Endothelial cell of umbilical vein (primary cell): ENCODE data around the gene COX5A. TPM values are rescaled to one million over a fixed set of nuclear protein-coding genes. Genes with fewer than 3 reads are reported as not detected.
"Not testable (repeated sequence)": the region's sequence is repeated elsewhere in the genome, so short reads cannot be mapped to it uniquely, and the experiment has no call there.

Experiments used
- BruUV-seq: library from RNA; stranded (reverse); fragments of 400-500 nt; replicated peaks from 2 replicates; lab custom pipeline; 2021; lab: Mats Ljungman, UMichigan
- CTCF ChIA-PET: fragments of 300-600, 350-600 bp; sonication (Branson Sonifier 250); formaldehyde crosslinking; loops from one replicate; lab custom pipeline; 2021; ENCODE audit warnings: antibody characterized with exemption, inconsistent platforms; lab: Charles Lee
- POLR2A ChIA-PET: fragments of 300-600, 350-600 bp; sonication (Branson Sonifier 250); formaldehyde crosslinking; loops from one replicate; lab custom pipeline; 2021; ENCODE audit warnings: antibody characterized with exemption, inconsistent platforms; lab: Charles Lee
- DNase-seq: peaks from one replicate; pipeline ENCODE4 v3.0.0-alpha.2; 2011; ENCODE audit warnings: low read depth, low spot score
- FAIRE-seq: peaks from 2 replicates; lab custom pipeline; 2011; peaks lifted over from hg19 to GRCh38; lab: Jason Lieb, UNC
- H2AFZ ChIP-seq: 2 replicates; pipeline ENCODE4 v1.6.0; 2012; ENCODE audit warnings: low read depth, low read length, control low read depth, inconsistent platforms
- H3K27ac ChIP-seq: 2 replicates; pipeline ENCODE4 v1.5.1; 2011; ENCODE audit warnings: low read depth, mild to moderate bottlenecking, control low read depth, low read length, moderate library complexity; ENCODE audit not compliant: insufficient read depth
- H3K27me3 ChIP-seq, 2 experiments: 2 replicates each; pipeline versions ENCODE4 v1.6.0 to v1.6.1; 2011; ENCODE audit warnings: low read length in 2 of 2, mixed read lengths in 1 of 2; ENCODE audit not compliant: control insufficient read depth in 2 of 2, insufficient read depth in 2 of 2
- H3K36me3 ChIP-seq, 2 experiments: 2 replicates in 1 of 2; 3 replicates in 1 of 2; pipeline ENCODE4 v1.5.1; 2011; ENCODE audit warnings: low read length in 2 of 2, mild to moderate bottlenecking in 1 of 2, moderate library complexity in 1 of 2; ENCODE audit not compliant: control insufficient read depth in 2 of 2, insufficient read depth in 2 of 2; ENCODE audit errors: extremely low read depth in 1 of 2
- H3K4me1 ChIP-seq: 3 replicates; pipeline ENCODE4 v1.5.1; 2011; ENCODE audit warnings: mild to moderate bottlenecking, low read length; ENCODE audit not compliant: control insufficient read depth, insufficient read depth; ENCODE audit errors: extremely low read depth
- H3K4me2 ChIP-seq: 2 replicates; pipeline ENCODE4 v1.6.1; 2011; ENCODE audit warnings: low read length, control low read depth, mixed read lengths; ENCODE audit not compliant: insufficient read depth
- H3K4me3 ChIP-seq, 3 experiments: fragments of 200-600 bp in 1 of 3; sonication (generic), shearing (Covaris generic) in 1 of 3; replicated peaks in 1 of 3; 2 replicates each; pipeline ENCODE4 v1.5.1; 2011 to 2016; ENCODE audit warnings: control low read depth in 3 of 3, low read length in 3 of 3, mild to moderate bottlenecking in 2 of 3, inconsistent platforms in 1 of 3, low read depth in 1 of 3, moderate library complexity in 1 of 3; ENCODE audit not compliant: insufficient read depth in 1 of 3
- H3K79me2 ChIP-seq: 2 replicates; pipeline ENCODE4 v1.6.0; 2012; ENCODE audit warnings: low read length, inconsistent platforms; ENCODE audit not compliant: control insufficient read depth, insufficient read depth
- H3K9ac ChIP-seq: replicated peaks from 2 replicates; pipeline ENCODE3; 2011; ENCODE audit warnings: low read length, control low read depth; ENCODE audit not compliant: insufficient read depth; ENCODE audit errors: extremely low read depth
- H3K9me1 ChIP-seq: replicated peaks from 3 replicates; pipeline ENCODE4 v1.6.0; 2011; ENCODE audit warnings: mild to moderate bottlenecking, low read length; ENCODE audit not compliant: control insufficient read depth, insufficient read depth; ENCODE audit errors: extremely low read depth
- H3K9me3 ChIP-seq: replicated peaks from 2 replicates; pipeline ENCODE4 v1.5.1; 2012; ENCODE audit warnings: low read length, inconsistent platforms; ENCODE audit not compliant: control insufficient read depth, insufficient read depth
- H4K20me1 ChIP-seq: replicated peaks from 2 replicates; pipeline ENCODE3; 2011; ENCODE audit warnings: mild to moderate bottlenecking, low read length; ENCODE audit not compliant: control insufficient read depth, insufficient read depth; ENCODE audit errors: extremely low read depth
- EZH2 ChIP-seq: IDR thresholded peaks from 2 replicates; pipeline ENCODE4 v1.6.1; 2012; ENCODE audit warnings: borderline replicate concordance, low read depth, mild to moderate bottlenecking, moderate library complexity, low read length, inconsistent platforms; ENCODE audit not compliant: severe bottlenecking
- FOS ChIP-seq: IDR thresholded peaks from 2 replicates; pipeline ENCODE4 v1.6.1; 2011; ENCODE audit warnings: mild to moderate bottlenecking, low read length, moderate library complexity, borderline replicate concordance; ENCODE audit not compliant: insufficient read depth
- GATA2 ChIP-seq: IDR thresholded peaks from 2 replicates; pipeline ENCODE4 v1.7.0; 2011; ENCODE audit warnings: low read depth, mild to moderate bottlenecking, moderate library complexity, mixed read lengths, low read length; ENCODE audit not compliant: insufficient read length, insufficient read depth
- JUN ChIP-seq: IDR thresholded peaks from 2 replicates; pipeline ENCODE4 v1.6.1; 2011; ENCODE audit warnings: borderline replicate concordance, low read depth; ENCODE audit not compliant: insufficient read length, insufficient read depth
- MAX ChIP-seq: IDR thresholded peaks from 2 replicates; pipeline ENCODE4 v1.6.1; 2011; ENCODE audit not compliant: insufficient read depth, insufficient read length
- MYC ChIP-seq: IDR thresholded peaks from one replicate; pipeline ENCODE4 v1.6.1; 2011; ENCODE audit warnings: mild to moderate bottlenecking, low read depth, low read length
- POLR2A ChIP-seq: IDR thresholded peaks from 2 replicates; pipeline ENCODE4 v1.6.1; 2012; ENCODE audit warnings: low read depth, mild to moderate bottlenecking, control low read depth, low read length
- POLR2AphosphoS5 ChIP-seq: IDR thresholded peaks from 2 replicates; pipeline ENCODE4 v1.6.1; 2012; ENCODE audit warnings: low read depth, mild to moderate bottlenecking, control low read depth, low read length, moderate library complexity; ENCODE audit not compliant: insufficient read depth
- dilution Hi-C: fragments of 300-500 bp; cut with MboI; formaldehyde crosslinking; loops from one replicate; pipeline ENCODE4 v1.15.0; 2019; ENCODE audit warnings: low sequenced_read_pairs; ENCODE audit not compliant: extremely low pct_ligation_motif_present
- intact Hi-C: fragments of 100-400 bp; cut with micrococcal nuclease; formaldehyde crosslinking; loops from one replicate; pipeline ENCODE4 v1.10.0; 2022
- polyA plus RNA-seq, 4 experiments: library from polyadenylated mRNA; depleted of rRNA in 3 of 4; stranded (reverse) in 3 of 4; unstranded in 1 of 4; fragments of >200 nt; gene quantifications; 2 replicates each; pipeline versions ENCODE4 v1.2.1 to v1.2.3, GENCODE V29; 2011 to 2012; ENCODE audit warnings: missing spikeins in 1 of 4
- total RNA-seq: library from RNA; stranded (reverse); gene quantifications from 2 replicates; pipeline ENCODE4 v1.2.3, GENCODE V29; 2021
- TF ChIP-seq, protein P1 (sequence below), 2 donors: IDR thresholded peaks; 1 replicate in 1 of 2; 2 replicates in 1 of 2; pipeline ENCODE4 v1.5.1; 2011; ENCODE audit warnings: low read length in 2 of 2, mild to moderate bottlenecking in 2 of 2, moderate library complexity in 2 of 2, control low read depth in 1 of 2, inconsistent platforms in 1 of 2, low read depth in 1 of 2; ENCODE audit not compliant: insufficient read depth in 1 of 2; ENCODE audit errors: extremely low read depth in 1 of 2

Gene COX5A
- total and polyA plus RNA-seq, 2 donors (not counting 3 experiments of a cell fraction or from before 2014, with no cell fraction given): 134 to 220 TPM

GRCh38 chr15:74895830-74896229 lies 42.0 kb downstream of the COX5A start:
- no peak overlapping the region for H3K4me2 ChIP-seq
- CTCF ChIA-PET: interaction anchor here (1.1 to 2.0 kb wide), 2 partner anchors 11 to 51 kb away, joined by 3 to 6 read pairs; partner anchors contain the start of gene FAM219B
- H3K4me1 ChIP-seq: no peaks in the 10 kb centered on the region
- no peaks in the 10 kb centered on the region for H3K79me2 ChIP-seq
- H3K9me1 ChIP-seq: no peaks in the 10 kb centered on the region
- POLR2A ChIA-PET: no interaction called here
- no peaks in the 10 kb centered on the region for H4K20me1 ChIP-seq
- H3K36me3 ChIP-seq: peaks cover 10 to 22% of the 10 kb centered on the region in 2 experiments
- no peak overlapping the region for H2AFZ ChIP-seq
- FAIRE-seq (no peak), DNase-seq (no peak)
- no peaks in the 10 kb centered on the region for H3K9me3 ChIP-seq
- intact Hi-C loops (no loop called here), dilution Hi-C loops (no loop called here)
- H3K9ac ChIP-seq: no peak overlapping the region
- no peak overlapping the region for H3K4me3 ChIP-seq
- no TSS peak for BruUV-seq
- no peaks in the 10 kb centered on the region for H3K27me3 ChIP-seq
- TF ChIP-seq, protein P1, sequence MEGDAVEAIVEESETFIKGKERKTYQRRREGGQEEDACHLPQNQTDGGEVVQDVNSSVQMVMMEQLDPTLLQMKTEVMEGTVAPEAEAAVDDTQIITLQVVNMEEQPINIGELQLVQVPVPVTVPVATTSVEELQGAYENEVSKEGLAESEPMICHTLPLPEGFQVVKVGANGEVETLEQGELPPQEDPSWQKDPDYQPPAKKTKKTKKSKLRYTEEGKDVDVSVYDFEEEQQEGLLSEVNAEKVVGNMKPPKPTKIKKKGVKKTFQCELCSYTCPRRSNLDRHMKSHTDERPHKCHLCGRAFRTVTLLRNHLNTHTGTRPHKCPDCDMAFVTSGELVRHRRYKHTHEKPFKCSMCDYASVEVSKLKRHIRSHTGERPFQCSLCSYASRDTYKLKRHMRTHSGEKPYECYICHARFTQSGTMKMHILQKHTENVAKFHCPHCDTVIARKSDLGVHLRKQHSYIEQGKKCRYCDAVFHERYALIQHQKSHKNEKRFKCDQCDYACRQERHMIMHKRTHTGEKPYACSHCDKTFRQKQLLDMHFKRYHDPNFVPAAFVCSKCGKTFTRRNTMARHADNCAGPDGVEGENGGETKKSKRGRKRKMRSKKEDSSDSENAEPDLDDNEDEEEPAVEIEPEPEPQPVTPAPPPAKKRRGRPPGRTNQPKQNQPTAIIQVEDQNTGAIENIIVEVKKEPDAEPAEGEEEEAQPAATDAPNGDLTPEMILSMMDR (IDR thresholded peaks at IDR 0.05; ENCODE audit: extremely low read depth in 1 of 2, insufficient read depth in 1 of 2, low read depth in 1 of 2, low read length in 2 of 2): no peak
- TF ChIP-seq POLR2A (no peak), POLR2AphosphoS5 (no peak), MAX (no peak), EZH2 (no peak), JUN (no peak), GATA2 (no peak), FOS (no peak), MYC (no peak)
- no peak overlapping the region for H3K27ac ChIP-seq

DNA sequence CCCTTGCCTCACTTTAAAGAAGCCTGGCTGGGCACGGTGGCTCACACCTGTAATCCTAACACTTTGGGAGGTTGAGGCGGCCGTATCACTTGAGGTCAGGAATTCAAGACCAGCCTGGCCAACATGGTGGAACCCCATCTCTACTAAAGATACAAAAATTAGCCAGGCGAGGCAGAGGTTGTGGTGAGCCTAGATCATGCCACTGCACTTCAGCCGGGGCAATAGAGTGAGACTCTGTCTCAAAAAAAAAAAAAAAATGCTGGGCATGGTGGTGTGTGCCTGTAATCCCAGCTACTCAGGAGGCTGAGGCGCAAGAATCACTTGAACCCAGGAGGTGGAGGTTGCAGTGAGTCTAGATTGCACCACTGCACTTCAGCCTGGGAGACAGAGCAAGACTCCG lies 43.5 kb downstream of the COX5A start:
- H3K4me1 ChIP-seq, FAIRE-seq, H2AFZ ChIP-seq, dilution Hi-C loops, H3K9ac ChIP-seq, H3K27me3 ChIP-seq, H3K27ac ChIP-seq, BruUV-seq, DNase-seq, intact Hi-C loops, H3K9me1 ChIP-seq, H3K4me3 ChIP-seq, H3K79me2 ChIP-seq, H4K20me1 ChIP-seq, H3K9me3 ChIP-seq, H3K4me2 ChIP-seq: not testable (repeated sequence)
- peaks cover 0 to 12% of the 10 kb centered on the region in 2 experiments for H3K36me3 ChIP-seq
- CTCF ChIA-PET: interaction anchor here (1.6 kb wide), 1 partner anchor 12 kb away, joined by 6 read pairs; the partner anchor contains the start of gene FAM219B
- POLR2A ChIA-PET: interaction anchor here (0.7 kb wide), 2 partner anchors 121 to 231 kb away, joined by 3 to 6 read pairs; no protein-coding TSS in a partner anchor
